Effector CD4-positive, alpha-beta T cell (primary cell): ENCODE results near the gene CD209.

Experiments used
- DNase-seq: peaks from one replicate; pipeline ENCODE4 v3.0.0-alpha.2; 2020

CD209 gene

DNA sequence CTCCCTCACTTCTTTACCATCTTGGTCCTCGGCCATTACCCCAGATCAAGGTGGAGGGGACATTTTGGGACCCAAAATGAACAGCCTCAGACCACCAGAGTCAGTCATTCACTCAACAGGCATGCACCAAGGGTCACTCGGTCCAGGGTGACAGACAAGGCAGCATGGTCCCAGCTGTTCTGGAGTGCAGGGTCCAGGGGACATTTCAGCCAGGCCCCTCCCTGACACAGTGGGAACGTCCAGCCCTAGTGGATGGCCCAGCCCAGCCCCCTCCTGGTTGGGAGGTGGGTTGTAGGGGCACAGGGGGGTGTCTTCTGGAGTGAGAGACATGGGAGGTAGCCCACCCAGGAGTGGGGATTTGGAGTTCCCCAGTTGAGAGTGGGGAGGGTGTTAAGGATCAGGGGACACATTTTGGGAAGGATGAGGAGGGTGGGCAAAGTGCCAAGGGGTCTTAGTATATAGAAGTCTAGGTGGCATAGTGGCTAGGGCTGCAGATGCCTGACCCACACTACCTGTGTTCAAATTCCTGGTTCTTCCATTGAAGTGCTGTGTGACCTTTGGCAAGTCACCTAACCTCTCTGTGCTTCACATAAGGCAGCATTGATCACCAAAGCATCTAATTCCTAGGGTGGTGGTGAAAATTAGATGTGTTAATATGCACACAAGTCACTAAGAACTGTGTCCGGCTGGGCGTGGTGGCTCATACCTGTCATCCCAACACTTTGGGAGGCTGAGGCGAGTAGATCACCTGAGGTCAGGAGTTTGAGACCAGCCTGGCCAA lies 42.9 kb downstream of the CD209 start:
- DNase-seq, result no peak

DNA sequence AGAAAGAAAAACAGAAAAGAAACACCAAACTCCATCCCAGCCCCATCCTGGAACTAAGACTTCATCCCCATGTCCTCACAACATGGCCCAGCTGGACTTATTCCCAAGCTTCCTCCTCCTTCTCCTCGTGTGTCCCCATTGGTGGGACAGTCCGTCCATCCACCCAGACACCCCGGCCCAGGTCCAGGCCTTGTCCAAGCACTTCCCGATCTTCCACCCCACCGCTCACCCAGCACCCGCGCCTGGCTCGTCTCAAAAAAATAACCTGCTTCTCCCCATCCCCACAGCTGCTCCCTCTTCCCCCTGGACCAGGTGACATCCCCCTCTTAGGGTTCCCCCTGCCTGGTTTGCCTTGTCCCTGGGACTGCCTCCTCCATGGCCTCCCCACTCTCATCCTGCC lies 44.0 kb downstream of the CD209 start:
- no peak for DNase-seq

DNA sequence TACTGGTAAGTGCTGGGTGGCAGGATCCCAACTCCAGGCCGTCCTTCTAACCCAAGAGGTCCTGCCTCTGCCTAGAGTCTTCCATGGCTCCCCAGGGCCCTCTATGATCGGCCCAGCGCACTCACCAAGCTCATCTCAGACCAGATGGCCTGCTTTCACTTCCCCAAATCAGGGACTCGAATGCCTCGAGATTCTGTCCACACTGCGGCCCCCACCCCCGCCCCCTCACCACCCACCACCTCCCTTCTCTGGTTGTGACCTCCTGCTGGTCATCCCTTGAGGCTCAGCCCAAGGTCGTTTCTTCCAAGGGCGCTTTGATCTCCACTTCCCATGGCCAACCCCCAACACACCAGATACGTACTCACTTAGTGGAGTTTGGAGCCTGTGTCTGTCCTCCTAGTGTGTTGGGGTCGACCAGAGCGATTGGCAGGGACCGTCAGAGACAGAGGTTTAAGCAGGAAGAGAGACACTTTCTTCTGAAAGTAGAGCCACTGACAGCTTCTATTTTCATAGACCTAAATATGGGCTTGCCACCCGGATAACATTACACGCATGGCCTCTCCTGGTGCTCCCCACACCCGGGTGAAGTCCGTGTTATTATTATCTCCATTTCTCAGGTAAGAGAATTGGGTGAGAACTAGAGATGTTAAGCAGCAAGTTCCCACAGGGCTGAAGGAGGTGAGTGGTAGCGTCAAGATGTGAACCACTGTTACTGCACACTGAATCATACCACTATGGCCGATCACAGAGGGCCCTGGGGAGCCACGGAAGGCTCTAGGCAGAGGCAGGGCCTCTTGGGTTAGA lies 45.5 kb downstream of the CD209 start, which contains the start of gene FCER2:
FCER2 (minus strand) TSS at position 478 of the 804 bp plus-strand sequence. CDS start 2,371 bp downstream, outside the sequence.
- no peak for DNase-seq

DNA sequence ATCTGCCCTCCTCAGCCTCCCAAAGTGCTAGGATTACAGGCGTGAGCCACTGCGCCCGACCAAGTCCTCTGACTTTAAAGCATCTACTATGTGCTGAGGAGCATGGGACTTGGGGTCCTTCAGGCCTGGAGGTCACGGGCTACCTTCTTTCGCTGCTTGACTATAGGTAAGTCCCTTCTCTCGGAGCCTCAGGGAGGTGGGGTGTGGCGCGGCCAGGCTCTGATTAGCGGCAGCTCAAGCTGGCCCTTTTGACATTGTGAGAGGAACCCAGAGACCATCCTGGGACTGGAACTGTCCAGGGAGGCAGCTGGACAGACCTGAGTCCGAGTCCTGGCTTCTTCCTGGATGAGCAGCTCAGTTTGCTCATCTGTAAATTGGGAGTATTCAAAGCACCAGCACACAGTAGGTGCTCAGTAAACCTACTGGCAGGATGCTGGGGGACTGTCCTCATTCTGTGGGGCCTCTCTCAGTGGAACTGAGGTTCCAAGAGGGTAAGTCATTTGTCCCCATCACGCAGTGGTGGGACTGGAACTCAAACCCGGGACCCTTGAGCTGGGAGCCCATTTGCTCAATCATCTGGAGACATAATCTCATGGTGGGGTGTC lies 46.2 kb downstream of the CD209 start:
- DNase-seq, result no peak

DNA sequence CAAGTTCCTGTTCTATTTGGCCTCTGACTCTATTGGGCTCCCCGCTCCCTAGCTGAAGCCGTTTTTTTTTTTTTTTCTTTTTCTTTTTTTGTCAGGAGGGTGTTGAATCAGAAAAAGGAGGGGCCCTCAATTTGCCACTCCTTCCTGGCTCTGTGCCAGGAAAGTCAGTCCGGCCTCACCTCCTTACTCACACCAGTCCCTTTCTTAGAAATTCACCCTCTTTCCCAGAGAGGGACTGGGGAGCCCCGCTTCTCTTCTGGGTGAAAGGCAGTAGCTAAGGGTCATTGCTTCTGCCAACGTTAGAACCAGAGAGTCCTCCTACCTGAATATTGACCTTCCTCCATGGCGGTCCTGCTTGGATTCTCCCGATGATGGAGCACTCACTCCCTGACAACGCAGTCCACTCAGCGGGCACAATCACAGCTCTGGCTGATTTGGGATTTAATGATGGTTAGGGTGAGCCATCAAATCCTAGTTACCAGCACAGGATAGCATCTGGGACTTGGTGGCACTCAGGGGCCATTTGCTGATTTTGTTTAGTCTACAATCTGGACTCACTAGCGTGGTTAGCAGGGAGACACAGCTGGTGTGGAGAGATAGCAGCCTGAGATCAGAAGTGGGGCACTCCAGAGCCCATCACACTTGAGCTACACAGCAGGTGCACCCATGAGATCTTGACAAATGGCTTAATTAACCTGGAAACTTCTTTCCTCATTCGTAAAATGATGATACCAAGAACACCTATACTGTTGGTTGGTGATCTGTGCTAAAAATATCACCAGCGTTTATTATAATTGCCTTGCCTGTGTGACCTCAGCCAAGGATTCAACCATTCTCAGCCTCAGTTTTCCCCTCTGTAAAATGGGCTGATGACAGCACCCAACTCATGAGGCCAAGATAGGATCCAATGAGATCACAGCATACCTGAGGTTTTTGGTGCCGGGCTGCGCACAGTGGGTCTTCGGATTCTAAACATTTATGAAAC lies 47.6 kb downstream of the CD209 start:
- no peak for DNase-seq

DNA sequence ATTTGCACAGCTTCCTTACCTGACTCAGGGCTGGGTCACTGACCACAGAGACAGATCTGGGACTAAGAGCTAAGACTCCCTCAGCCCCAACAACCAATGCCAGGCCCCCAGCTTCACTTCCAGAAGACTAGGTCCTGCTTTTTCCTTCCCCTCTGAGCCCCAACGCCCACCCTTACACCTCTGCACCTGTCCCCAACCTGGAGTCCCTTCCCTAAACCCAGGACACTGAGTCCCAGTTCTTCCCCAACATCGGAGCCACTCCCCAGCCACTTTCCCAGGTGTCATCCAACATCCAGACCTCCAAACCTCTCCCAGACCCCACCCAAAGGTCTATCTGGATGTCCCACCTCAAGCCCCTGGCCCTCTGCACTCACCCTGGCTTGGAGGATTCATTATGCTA lies 48.3 kb downstream of the CD209 start:
- DNase-seq, result no peak

DNA sequence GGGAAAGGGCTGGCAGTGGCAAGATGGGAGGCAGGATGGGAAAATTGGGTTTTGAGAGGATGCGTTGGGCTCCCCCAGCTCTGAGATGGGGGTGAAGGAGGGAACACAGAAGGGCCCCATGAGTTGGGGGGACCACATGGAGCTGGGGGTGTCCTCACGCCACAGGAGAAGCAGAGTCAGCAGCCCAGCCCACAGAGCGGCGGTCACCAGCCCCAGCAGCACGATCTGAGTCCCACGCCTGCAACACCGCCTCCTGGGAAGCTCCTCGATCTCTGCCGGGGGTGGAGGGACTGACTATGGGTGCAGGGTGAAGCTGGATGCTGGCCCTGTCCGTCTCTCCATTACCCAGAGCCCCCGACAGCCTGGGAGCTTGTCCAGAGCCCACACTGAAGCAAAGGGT lies 48.8 kb downstream of the CD209 start:
- DNase-seq, result no peak

DNA sequence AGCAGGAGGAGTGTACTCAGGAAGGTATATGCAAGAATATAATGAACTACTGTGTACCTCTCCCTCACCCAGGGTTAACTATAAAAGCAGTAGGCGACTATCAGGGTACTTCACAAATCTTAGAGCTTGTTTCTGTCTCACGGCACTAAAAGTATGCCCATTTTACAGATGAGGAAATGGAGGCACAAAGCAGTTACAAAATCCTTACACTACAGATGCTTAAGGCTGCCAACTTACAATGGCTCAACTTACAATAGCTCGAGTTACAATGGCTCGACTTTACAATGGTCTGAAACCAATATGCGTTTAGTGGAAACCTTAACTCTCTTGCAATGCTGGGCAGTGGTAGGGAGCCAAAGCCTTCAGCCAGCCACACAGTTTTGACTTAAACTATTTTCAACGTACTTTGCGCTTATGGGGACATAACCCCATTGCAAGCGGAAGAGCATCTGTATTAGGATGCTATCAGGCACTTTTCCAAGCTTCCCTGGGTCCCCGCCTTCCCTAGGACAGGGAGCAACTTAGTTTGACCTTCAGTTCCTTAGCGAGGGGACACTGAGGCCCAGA lies 49.5 kb downstream of the CD209 start:
- DNase-seq, result no peak

DNA sequence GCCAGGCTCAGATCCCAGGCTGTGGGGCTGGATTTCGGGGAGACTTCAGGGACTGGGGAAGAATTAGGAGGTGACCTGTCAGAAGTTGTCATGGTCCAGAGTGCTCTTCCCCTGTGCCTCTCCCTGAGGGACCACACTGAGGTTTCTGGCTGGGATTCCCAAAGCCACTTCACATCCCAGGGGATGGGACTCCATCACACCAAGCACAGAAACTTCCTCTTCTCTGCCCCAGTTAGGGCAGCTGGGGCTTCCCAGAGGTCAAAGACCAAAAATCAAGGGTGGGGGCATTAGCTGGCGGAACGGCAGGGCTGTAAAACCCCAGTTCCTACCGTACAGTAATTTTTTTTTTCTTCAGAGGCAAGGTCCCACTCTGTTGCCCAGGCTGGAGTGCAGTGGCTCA lies 52.8 kb downstream of the CD209 start:
- DNase-seq, result no peak

DNA sequence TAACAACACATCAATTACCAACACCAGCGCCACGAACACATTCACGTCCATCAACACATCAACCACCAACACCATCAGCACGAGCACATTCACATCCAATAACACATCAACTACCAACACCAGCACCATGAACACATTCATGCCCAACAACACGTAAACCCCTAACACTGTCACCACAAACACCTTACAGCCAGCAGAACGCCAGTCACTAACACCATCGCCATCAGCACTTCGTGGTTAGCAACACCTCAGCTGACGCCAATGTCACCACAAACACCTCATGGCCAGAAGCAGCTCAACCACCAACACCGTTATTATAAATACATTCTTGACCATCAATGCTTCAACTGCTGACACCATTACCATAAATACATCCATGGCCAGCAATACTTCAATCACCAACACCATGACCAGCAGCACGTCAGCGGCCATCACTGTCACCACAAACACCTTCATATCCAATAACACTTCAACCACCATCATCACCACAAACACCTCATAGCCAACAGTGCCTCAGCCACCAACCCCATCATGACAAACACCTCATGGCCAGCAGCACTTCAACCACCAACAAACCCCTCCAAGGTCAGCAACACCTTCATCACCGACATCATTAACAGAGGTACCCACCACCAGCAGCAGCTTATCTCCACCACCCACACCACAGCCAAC lies 54.8 kb downstream of the CD209 start:
- no peak for DNase-seq

DNA sequence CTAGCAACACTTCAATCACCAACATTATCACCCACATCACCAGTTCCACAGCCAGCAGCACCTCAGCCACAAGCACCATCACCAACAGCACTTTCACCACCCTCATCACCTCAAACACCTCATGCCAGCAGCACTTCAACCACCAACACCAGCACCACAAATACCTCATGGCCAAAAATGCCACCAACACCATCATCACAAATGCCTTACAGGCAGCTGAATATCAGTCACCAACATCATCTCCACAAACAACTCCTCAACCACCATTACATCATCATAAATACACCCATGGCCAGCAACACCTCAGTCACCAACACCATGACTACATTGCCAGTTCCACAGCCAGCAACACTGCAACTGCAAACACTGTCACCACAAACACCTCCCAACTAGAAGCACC lies 55.8 kb downstream of the CD209 start:
- no peak for DNase-seq

DNA sequence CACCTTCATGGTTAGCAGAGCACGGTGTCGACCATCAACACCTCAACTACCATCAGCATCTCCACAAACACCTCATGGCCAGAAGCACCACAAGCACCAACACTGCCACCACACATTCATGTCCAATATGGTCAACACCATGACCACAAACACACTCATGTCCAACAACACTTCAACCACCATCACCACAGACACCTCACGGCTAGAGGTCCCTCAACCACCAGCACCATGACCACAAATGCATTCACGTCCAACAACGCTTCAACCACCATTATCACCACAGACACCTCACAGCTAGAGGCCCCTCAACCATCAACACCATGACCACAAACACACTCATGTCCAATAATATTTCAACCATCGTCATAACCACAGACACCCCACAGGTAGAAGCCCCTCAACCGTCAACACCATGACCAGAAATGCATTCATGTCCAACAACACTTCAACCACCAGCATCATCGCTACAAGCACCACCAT lies 56.5 kb downstream of the CD209 start:
- no peak for DNase-seq
